ENCODE data around the gene FAM221B.

DNA sequence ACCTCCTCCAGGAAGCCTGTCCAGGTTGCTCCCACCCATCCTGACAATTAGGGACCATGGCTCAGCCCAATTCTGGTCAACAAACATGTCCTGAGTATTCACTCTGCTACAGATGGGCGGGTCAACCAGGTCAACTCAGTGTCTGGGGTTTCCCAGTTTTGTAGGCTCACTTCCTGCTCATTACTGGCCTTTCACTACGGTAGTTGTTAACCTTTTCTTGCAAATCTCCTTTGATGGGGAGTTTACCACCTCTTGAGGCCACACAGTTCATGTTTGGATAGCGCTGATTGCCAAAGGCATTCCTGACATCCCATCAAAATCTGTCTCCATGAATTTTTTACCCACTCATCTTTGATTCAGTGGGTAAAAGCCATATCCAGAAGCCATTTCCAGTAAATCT, 14.3 kb upstream of the FAM221B start:
- TF ChIP-seq, protein P1, sequence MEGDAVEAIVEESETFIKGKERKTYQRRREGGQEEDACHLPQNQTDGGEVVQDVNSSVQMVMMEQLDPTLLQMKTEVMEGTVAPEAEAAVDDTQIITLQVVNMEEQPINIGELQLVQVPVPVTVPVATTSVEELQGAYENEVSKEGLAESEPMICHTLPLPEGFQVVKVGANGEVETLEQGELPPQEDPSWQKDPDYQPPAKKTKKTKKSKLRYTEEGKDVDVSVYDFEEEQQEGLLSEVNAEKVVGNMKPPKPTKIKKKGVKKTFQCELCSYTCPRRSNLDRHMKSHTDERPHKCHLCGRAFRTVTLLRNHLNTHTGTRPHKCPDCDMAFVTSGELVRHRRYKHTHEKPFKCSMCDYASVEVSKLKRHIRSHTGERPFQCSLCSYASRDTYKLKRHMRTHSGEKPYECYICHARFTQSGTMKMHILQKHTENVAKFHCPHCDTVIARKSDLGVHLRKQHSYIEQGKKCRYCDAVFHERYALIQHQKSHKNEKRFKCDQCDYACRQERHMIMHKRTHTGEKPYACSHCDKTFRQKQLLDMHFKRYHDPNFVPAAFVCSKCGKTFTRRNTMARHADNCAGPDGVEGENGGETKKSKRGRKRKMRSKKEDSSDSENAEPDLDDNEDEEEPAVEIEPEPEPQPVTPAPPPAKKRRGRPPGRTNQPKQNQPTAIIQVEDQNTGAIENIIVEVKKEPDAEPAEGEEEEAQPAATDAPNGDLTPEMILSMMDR (IDR thresholded peaks at IDR 0.05) = no peak
- no peak for TF ChIP-seq POLR2A (IDR thresholded peaks at IDR 0.05)
